ENCODE data around the gene NR3C2.

NR3C2 gene

DNA sequence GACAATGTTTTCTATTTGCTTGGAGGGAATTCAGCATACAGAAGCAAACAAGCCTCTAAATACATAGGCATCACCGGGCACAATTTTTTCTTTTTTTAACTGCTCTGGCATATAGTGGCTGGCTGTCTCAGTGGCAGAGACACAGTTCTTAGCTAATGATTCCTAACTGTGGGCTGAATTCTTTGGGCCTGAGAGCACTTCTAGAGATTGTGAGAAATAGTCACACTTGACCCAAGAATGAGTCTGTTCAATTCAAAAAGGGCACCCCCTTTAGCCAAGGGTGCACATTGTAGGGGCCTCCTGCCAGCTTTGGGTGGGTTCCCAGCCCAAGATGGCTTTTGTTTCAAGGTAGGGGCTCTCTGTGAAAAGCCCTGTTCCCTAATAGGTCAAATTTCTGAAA is 364.6 kb downstream of the NR3C2 start:
- H3K9me2 ChIP-seq (replicated peaks; ENCODE audit: insufficient read depth, low read length), result no peaks in the 10 kb centered on the region
- no peaks in the 10 kb centered on the region for H4K20me1 ChIP-seq (ENCODE audit: low read depth, low read length)
- no peak overlapping the region for H3K4me2 ChIP-seq (ENCODE audit: low read depth, low read length, poor library complexity, severe bottlenecking)
- no peaks in the 10 kb centered on the region for H3K27me3 ChIP-seq (ENCODE audit: low read length)
- no peak overlapping the region for H3K27ac ChIP-seq (ENCODE audit: low read depth, low read length)
- H3K9me3 ChIP-seq (ENCODE audit: insufficient read depth, low read length), result peaks cover 14% of the 10 kb centered on the region
- no peak overlapping the region for H3K9ac ChIP-seq (ENCODE audit: low read length)
- H3K36me3 ChIP-seq (ENCODE audit: low read length), result no peaks in the 10 kb centered on the region
- H3F3A ChIP-seq (ENCODE audit: insufficient read depth), result no peaks in the 10 kb centered on the region
- no peak overlapping the region for H2AFZ ChIP-seq (ENCODE audit: low read depth, low read length, severe bottlenecking)
- H3K79me2 ChIP-seq (ENCODE audit: insufficient read depth, low read length), result no peaks in the 10 kb centered on the region
- H3K4me3 ChIP-seq (ENCODE audit: insufficient read depth, low read length, poor library complexity, severe bottlenecking), result no peak overlapping the region
- no peak for TF ChIP-seq EZH2phosphoT487 (conservative IDR thresholded peaks at IDR 0.05; ENCODE audit: low read length)
- TF ChIP-seq, protein P1, sequence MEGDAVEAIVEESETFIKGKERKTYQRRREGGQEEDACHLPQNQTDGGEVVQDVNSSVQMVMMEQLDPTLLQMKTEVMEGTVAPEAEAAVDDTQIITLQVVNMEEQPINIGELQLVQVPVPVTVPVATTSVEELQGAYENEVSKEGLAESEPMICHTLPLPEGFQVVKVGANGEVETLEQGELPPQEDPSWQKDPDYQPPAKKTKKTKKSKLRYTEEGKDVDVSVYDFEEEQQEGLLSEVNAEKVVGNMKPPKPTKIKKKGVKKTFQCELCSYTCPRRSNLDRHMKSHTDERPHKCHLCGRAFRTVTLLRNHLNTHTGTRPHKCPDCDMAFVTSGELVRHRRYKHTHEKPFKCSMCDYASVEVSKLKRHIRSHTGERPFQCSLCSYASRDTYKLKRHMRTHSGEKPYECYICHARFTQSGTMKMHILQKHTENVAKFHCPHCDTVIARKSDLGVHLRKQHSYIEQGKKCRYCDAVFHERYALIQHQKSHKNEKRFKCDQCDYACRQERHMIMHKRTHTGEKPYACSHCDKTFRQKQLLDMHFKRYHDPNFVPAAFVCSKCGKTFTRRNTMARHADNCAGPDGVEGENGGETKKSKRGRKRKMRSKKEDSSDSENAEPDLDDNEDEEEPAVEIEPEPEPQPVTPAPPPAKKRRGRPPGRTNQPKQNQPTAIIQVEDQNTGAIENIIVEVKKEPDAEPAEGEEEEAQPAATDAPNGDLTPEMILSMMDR (IDR thresholded peaks at IDR 0.05; ENCODE audit: insufficient read depth, low read length, poor library complexity, severe bottlenecking), result no peak

DNA sequence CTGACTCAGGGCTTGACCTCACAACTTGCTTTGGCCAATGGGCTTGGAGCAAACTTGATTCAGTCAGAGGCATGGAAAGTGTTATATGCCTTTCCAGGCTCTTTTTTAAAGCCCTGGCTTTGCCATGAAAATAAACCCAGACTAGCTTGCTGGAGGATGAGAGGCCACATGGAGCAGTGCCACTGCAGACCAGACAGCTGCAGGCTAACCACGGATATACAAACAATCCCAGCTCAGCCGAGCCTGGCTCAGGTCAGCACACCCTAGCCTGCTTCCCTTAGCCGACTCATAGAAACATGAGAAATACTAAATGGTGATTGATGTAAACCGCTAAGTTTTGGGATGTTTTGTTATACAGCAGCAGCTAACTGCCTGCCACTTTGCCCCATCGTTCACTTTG is 365.2 kb downstream of the NR3C2 start:
- Histone ChIP-seq H3K9me3 (ENCODE audit: insufficient read depth, low read length) (peaks cover 14% of the 10 kb centered on the region), H3K79me2 (ENCODE audit: insufficient read depth, low read length) (no peaks in the 10 kb centered on the region), H3K27ac (ENCODE audit: low read depth, low read length) (no peak overlapping the region), H3K4me2 (ENCODE audit: low read depth, low read length, poor library complexity, severe bottlenecking) (no peak overlapping the region), H3K9me2 (replicated peaks; ENCODE audit: insufficient read depth, low read length) (no peaks in the 10 kb centered on the region), H4K20me1 (ENCODE audit: low read depth, low read length) (no peaks in the 10 kb centered on the region), H2AFZ (ENCODE audit: low read depth, low read length, severe bottlenecking) (no peak overlapping the region), H3K27me3 (ENCODE audit: low read length) (no peaks in the 10 kb centered on the region), H3F3A (ENCODE audit: insufficient read depth) (no peaks in the 10 kb centered on the region), H3K4me3 (ENCODE audit: insufficient read depth, low read length, poor library complexity, severe bottlenecking) (no peak overlapping the region), H3K36me3 (ENCODE audit: low read length) (no peaks in the 10 kb centered on the region), H3K9ac (ENCODE audit: low read length) (no peak overlapping the region)
- TF ChIP-seq EZH2phosphoT487 (conservative IDR thresholded peaks at IDR 0.05; ENCODE audit: low read length), result no peak
- TF ChIP-seq, protein P1 (IDR thresholded peaks at IDR 0.05; ENCODE audit: insufficient read depth, low read length, poor library complexity, severe bottlenecking), result no peak

DNA sequence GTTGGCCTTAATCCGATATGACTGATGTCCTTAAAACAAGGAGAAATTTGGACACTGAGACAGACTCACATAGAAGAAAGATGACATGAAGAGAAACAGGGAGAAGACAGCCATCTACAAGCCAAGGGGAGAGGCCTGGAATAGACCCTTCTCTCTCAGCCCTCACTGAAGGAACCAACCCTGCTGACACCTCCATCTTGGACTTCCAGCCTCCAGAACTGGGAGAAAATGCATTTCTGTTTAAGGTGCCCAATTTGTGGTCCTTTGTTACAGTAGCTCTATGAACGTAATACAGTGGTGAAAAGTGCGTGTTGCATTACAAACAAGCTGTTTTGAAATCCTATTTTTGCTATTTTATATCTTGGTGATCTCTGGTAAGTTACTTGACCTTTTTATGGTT is 366.8 kb downstream of the NR3C2 start:
- Histone ChIP-seq H3K79me2 (ENCODE audit: insufficient read depth, low read length) (no peaks in the 10 kb centered on the region), H3K9ac (ENCODE audit: low read length) (no peak overlapping the region), H3K27ac (ENCODE audit: low read depth, low read length) (no peak overlapping the region), H3K27me3 (ENCODE audit: low read length) (no peaks in the 10 kb centered on the region), H2AFZ (ENCODE audit: low read depth, low read length, severe bottlenecking) (no peak overlapping the region), H3K36me3 (ENCODE audit: low read length) (no peaks in the 10 kb centered on the region), H4K20me1 (ENCODE audit: low read depth, low read length) (no peaks in the 10 kb centered on the region), H3K4me2 (ENCODE audit: low read depth, low read length, poor library complexity, severe bottlenecking) (no peak overlapping the region), H3K9me2 (replicated peaks; ENCODE audit: insufficient read depth, low read length) (no peaks in the 10 kb centered on the region), H3F3A (ENCODE audit: insufficient read depth) (no peaks in the 10 kb centered on the region), H3K9me3 (ENCODE audit: insufficient read depth, low read length) (peaks cover 14% of the 10 kb centered on the region), H3K4me3 (ENCODE audit: insufficient read depth, low read length, poor library complexity, severe bottlenecking) (no peak overlapping the region)
- TF ChIP-seq, protein P1 (IDR thresholded peaks at IDR 0.05; ENCODE audit: insufficient read depth, low read length, poor library complexity, severe bottlenecking), result no peak
- no peak for TF ChIP-seq EZH2phosphoT487 (conservative IDR thresholded peaks at IDR 0.05; ENCODE audit: low read length)
